DMS79 treated with DMSO at 0.1 percent for 48 hours (cell line): ENCODE measurements around the gene CPNE1.
"Not testable (repeated sequence)": the region's sequence is repeated elsewhere in the genome, so short reads cannot be mapped to it uniquely, and the experiment has no call there.

Experiments
- DNase-seq: peaks from one replicate; lab custom pipeline; 2025; lab: John Stamatoyannopoulos, UW

Gene CPNE1

GRCh38 chr20:35664466-35665206 is at the start of gene CPNE1, which contains the start of gene RBM12:
TSS of gene CPNE1 (minus strand) at chr20:35664900. CDS start at chr20:35632923, 31,977 bp downstream.
TSS of gene RBM12 (minus strand) at chr20:35664900. CDS start at chr20:35655322, 9,578 bp downstream.
- DNase-seq, result peak; percentile 89

GRCh38 chr20:35714127-35714526 is 49.4 kb upstream of the CPNE1 start:
- DNase-seq, result no peak

DNA sequence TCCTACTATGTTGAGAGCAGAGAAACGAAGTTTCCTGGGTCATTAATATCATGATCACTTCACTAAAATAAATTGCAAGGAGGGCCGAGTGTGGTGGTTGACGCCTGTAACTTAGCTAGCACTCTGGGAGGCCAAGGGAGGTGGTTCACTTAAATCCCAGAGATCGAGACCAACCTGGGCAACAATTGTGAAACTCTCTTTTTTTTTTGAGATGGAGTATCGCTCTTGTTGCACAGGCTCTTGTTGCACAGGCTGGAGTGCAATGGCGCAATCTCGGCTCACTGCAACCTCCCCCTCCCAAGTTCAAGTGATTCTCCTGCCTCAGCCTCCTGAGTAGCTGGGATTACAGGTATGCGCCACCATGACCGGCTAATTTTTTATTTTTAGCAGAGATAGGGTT is 48.4 kb upstream of the CPNE1 start:
- DNase-seq, result not testable (repeated sequence)

- no peak for DNase-seq
Measured at GRCh38 chr20:35711588-35712209, 47.0 kb upstream of the CPNE1 start.

DNA sequence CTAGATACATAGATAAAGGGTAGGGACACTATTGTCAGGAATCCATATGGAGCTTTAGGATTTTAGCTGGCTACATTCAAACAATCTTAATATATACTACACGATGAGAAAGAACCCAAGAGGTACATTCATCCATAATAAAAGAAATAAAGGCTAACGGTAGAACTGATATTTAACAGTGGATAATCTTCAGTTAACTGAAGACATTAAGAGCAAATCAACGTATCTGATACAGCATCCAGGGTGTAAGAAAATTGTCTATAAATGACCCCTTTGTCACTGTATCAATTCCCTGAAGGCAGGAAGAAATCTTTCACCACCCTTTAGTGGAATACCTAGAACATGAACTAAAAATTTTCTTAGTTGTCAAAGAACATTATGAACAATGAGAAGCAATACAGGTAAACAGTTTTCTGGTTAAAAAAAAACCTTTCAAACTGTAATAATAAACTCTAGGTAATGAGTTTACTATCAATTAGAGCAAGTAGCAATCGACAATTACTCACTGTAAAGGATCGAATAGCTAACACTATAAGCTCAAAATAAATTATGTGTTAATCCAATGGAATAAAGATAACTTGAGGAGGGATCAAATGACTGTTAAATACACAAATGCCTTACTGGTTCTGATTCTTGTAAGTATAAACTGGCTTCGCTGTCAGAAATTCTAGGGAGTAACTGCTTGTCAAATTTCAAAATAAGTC is 46.3 kb upstream of the CPNE1 start:
- no peak for DNase-seq

GRCh38 chr20:35710039-35710438 is 45.3 kb upstream of the CPNE1 start:
- DNase-seq, result no peak

DNA sequence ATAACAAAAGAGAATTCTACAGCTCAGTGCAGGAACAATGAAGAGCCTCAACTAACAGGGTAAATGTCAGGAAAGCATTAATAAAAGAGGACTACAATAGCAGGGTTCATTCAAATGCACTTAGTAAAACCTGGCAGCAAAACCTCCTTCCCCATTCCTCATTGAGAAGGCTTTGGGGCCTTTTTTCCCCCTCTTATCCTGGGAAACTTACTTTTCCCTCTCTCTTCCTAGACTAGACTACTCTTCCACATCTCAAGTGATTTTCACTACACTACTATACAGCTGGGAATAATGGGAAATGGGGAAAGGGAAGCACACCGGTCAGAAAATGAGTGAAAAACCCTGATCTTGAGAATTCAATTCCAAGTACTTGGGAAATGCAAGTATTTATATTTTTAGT is 44.6 kb upstream of the CPNE1 start:
- DNase-seq, result no peak

- DNase-seq, result no peak
Measured at GRCh38 chr20:35708502-35708901, 43.8 kb upstream of the CPNE1 start.

GRCh38 chr20:35706591-35707529 is 42.2 kb upstream of the CPNE1 start:
- not testable (repeated sequence) for DNase-seq

DNA sequence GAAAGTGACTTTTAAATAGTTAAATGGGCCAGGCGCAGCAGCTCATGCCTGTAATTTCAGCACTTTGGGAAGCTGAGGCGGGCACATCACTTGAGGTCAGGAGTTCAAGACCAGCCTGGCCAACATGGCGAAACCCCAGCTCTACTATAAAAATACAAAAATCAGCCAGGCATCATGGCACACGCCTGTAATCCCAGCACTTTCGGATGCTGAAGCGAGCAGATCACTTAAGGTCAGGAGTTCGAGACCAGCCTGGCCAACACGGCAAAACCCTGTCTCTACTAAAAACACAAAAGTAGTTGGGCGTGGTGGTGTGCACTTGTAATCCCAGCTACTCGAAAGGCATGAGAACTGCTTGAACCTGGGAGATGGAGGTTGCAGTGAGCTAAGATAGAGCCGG is 41.2 kb upstream of the CPNE1 start:
- not testable (repeated sequence) for DNase-seq

GRCh38 chr20:35704514-35705261 is 40.0 kb upstream of the CPNE1 start:
- no peak for DNase-seq

GRCh38 chr20:35702824-35703695 is 38.4 kb upstream of the CPNE1 start:
- DNase-seq, result no peak

GRCh38 chr20:35702051-35702823 is 37.5 kb upstream of the CPNE1 start:
- DNase-seq, result no peak

GRCh38 chr20:35700625-35701148 is 36.0 kb upstream of the CPNE1 start:
- no peak for DNase-seq

- no peak for DNase-seq
Measured at GRCh38 chr20:35699957-35700624, 35.4 kb upstream of the CPNE1 start.

GRCh38 chr20:35699127-35699956 is 34.6 kb upstream of the CPNE1 start, which contains the start of the genes NFS1 and ROMO1:
TSS of gene NFS1 (minus strand) at chr20:35699352. CDS start at chr20:35699288, 64 bp downstream.
TSS of gene ROMO1 (plus strand) at chr20:35699405. CDS start at chr20:35699633, 228 bp downstream.
- DNase-seq, result peak; percentile 71
